GM18511 (cell line): ENCODE measurements around the gene COL27A1.
"Not testable (repeated sequence)": the region's sequence is repeated elsewhere in the genome, so short reads cannot be mapped to it uniquely, and the experiment has no call there.

ENCODE experiments used
- ATAC-seq: cut with Tn5 transposase; IDR thresholded peaks from one replicate; pipeline ENCODE4 v1.9.1; 2021; ENCODE audit warnings: mild to moderate bottlenecking, moderate library complexity; ENCODE audit not compliant: unreplicated experiment

COL27A1 gene

GRCh38 chr9:114122136-114123027, 33.0 kb upstream of the COL27A1 start:
- ATAC-seq = no peak

GRCh38 chr9:114123031-114123977, 32.0 kb upstream of the COL27A1 start:
- no peak for ATAC-seq

- ATAC-seq = no peak
These were observed 31.2 kb upstream of the COL27A1 start for GRCh38 chr9:114124138-114124537.

- no peak for ATAC-seq
These were observed 30.5 kb upstream of the COL27A1 start for GRCh38 chr9:114124666-114125475.

GRCh38 chr9:114125476-114126013, 29.8 kb upstream of the COL27A1 start:
- no peak for ATAC-seq

- ATAC-seq = no peak
These were observed 28.9 kb upstream of the COL27A1 start for GRCh38 chr9:114126247-114127060.

- not testable (repeated sequence) for ATAC-seq
These were observed 26.6 kb upstream of the COL27A1 start for GRCh38 chr9:114128759-114129158.

GRCh38 chr9:114130141-114130540, 25.2 kb upstream of the COL27A1 start:
- ATAC-seq = no peak

GRCh38 chr9:114130624-114131277, 24.6 kb upstream of the COL27A1 start:
- ATAC-seq = no peak

- no peak for ATAC-seq
These were observed 23.4 kb upstream of the COL27A1 start for GRCh38 chr9:114131808-114132549.

- ATAC-seq = no peak
These were observed 22.8 kb upstream of the COL27A1 start for GRCh38 chr9:114132550-114132918.

GRCh38 chr9:114134827-114135396, 20.4 kb upstream of the COL27A1 start:
- no peak for ATAC-seq

GRCh38 chr9:114137831-114138230, 17.5 kb upstream of the COL27A1 start:
- no peak for ATAC-seq

GRCh38 chr9:114138552-114138971, 16.8 kb upstream of the COL27A1 start:
- ATAC-seq = no peak

- ATAC-seq = no peak
These were observed 16.3 kb upstream of the COL27A1 start for GRCh38 chr9:114139071-114139470.

- no peak for ATAC-seq
These were observed 14.9 kb upstream of the COL27A1 start for GRCh38 chr9:114140401-114140800.

GRCh38 chr9:114140850-114141249, 14.5 kb upstream of the COL27A1 start:
- no peak for ATAC-seq
